ENCODE data around the gene PHF11.

Gene PHF11

GRCh38 chr13:49549289-49549688 is 53.5 kb downstream of the PHF11 start:
- DNase-seq (ENCODE audit: low spot score) = no peak
- in situ Hi-C loops (cut with MboI; ENCODE audit: low pct_unique_long_range_greater_than_20kb, low sequenced_read_pairs, unreplicated experiment) = no loop called here

GRCh38 chr13:49550942-49551644 is 55.3 kb downstream of the PHF11 start:
- TF ChIP-seq CTCF (IDR thresholded peaks at IDR 0.05; ENCODE audit: extremely low read depth, insufficient read depth, missing control alignments) = no peak
- no peak for DNase-seq (ENCODE audit: low spot score)
- in situ Hi-C loops (cut with MboI; ENCODE audit: low pct_unique_long_range_greater_than_20kb, low sequenced_read_pairs, unreplicated experiment) = no loop called here

More at GRCh38 chr13:49549289-49549688, 53.5 kb downstream of the PHF11 start:
- peak; percentile 12 for TF ChIP-seq CTCF (IDR thresholded peaks at IDR 0.05; ENCODE audit: extremely low read depth, insufficient read depth, missing control alignments)

- in situ Hi-C loops (cut with MboI; ENCODE audit: low pct_unique_long_range_greater_than_20kb, low sequenced_read_pairs, unreplicated experiment) = no loop called here
- DNase-seq (ENCODE audit: low spot score) = no peak
- no peak for TF ChIP-seq CTCF (IDR thresholded peaks at IDR 0.05; ENCODE audit: extremely low read depth, insufficient read depth, missing control alignments)
Measured at GRCh38 chr13:49553888-49554287, 58.1 kb downstream of the PHF11 start.

GRCh38 chr13:49554387-49554786 is 58.6 kb downstream of the PHF11 start:
- DNase-seq (ENCODE audit: low spot score) = no peak
- in situ Hi-C loops (cut with MboI; ENCODE audit: low pct_unique_long_range_greater_than_20kb, low sequenced_read_pairs, unreplicated experiment) = no loop called here
- TF ChIP-seq CTCF (IDR thresholded peaks at IDR 0.05; ENCODE audit: extremely low read depth, insufficient read depth, missing control alignments) = no peak

GRCh38 chr13:49559006-49559405 is 63.3 kb downstream of the PHF11 start:
- in situ Hi-C loops (cut with MboI; ENCODE audit: low pct_unique_long_range_greater_than_20kb, low sequenced_read_pairs, unreplicated experiment) = no loop called here

GRCh38 chr13:49560270-49561061 is 64.7 kb downstream of the PHF11 start:
- no peak for DNase-seq (ENCODE audit: low spot score)
- no peak for TF ChIP-seq CTCF (IDR thresholded peaks at IDR 0.05; ENCODE audit: extremely low read depth, insufficient read depth, missing control alignments)
- in situ Hi-C loops (cut with MboI; ENCODE audit: low pct_unique_long_range_greater_than_20kb, low sequenced_read_pairs, unreplicated experiment) = no loop called here

More at GRCh38 chr13:49559006-49559405, 63.3 kb downstream of the PHF11 start:
- DNase-seq (ENCODE audit: low spot score) = no peak
- no peak for TF ChIP-seq CTCF (IDR thresholded peaks at IDR 0.05; ENCODE audit: extremely low read depth, insufficient read depth, missing control alignments)

Data from GM13977 (cell line).